Activated CD8-positive, alpha-beta memory T cell treated with anti-CD3 and anti-CD28 coated beads, Interleukin-2, amount 50 U/mL, for 24 hours (primary cell): ENCODE data around the gene ACSL3.

Source experiments
- DNase-seq: peaks from one replicate; pipeline ENCODE4 v3.0.0-alpha.2; 2020; ENCODE audit errors: extremely low read depth

ACSL3 gene

DNA sequence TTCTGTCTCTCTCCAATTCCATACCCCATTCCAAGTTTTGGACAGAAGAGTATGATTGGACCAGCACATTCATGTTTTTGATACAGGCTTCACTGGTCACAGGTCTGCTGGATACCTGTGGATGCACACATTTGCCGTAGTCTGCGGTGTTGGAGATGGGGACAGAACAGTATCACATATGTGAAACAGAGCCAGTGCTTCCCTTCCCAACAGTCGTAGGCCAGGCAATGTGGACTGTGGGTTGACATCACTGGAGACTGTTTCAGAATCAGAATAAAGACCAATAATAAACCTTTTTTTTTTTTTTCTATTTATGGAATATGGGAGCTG lies 18.7 kb downstream of the ACSL3 start:
- DNase-seq = no peak

DNA sequence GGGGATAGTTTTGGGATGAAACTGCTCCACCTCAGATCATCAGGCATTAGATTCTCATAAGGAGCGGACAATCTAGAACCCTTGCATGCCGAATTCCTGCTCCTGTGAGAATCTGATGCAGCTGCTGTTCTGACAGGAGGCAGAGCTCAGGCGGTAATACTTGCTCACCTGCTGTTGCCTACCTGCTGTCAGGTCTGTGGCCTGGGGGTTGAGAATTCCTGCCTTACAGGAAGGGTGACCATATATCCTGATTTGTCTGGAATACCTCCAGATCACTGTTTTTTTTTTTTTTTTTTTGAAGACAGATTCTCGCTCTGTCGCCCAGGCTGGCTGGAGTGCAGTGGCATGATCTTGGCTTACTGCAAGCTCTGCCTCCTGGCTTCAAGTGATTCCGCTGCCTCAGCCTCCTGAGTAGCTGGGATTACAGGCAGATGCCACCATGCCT lies 21.7 kb downstream of the ACSL3 start:
- no peak for DNase-seq

DNA sequence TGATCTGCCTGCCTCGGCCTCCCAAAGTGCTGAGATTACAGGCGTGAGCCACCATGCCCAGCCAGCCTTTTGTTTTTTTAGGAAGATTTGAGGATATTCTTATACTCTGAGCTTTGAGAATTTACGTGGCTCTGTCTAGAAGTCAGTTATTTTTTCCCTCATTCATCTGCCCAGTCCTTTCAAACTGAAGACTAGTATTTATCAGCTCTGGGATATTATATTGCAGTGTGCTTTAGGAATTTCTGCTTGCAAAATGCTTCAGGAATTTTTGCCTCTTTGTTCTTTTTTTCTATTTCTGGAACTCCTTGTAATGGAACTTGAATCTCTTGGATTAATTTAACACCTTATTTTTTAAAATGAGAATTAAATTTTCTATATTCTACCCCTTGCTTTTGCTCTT lies 22.6 kb downstream of the ACSL3 start:
- DNase-seq = no peak

DNA sequence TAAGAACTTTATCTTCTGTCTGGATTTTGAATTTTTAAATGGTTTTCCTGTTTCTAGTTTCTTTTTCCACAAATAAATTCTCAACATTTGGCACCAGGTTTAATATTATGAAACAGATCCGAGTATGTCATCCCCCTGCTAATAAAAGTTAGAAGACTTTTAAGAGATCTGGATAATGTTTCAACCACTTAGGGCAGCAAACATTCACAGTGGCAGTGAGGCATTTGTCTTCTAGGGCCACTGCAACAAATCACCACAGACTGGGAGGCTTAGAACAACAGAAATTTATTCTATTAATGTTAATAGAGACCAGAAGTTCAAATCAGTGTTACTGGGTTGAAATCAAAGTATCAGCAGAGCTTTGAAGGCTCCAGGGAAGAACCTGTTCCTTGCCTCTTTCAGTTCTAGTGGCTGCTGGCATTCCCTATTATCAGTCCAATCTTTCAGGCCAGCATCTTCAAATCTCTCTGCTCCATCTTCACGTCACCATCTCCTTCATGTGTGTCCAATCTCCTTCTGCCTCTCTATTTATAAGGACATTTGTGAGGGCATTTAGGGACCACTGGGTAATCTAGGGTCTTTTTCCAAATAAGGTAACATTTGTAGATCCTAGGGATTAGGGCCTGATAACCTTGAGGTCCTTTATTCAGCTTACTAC lies 23.4 kb downstream of the ACSL3 start:
- DNase-seq = no peak

DNA sequence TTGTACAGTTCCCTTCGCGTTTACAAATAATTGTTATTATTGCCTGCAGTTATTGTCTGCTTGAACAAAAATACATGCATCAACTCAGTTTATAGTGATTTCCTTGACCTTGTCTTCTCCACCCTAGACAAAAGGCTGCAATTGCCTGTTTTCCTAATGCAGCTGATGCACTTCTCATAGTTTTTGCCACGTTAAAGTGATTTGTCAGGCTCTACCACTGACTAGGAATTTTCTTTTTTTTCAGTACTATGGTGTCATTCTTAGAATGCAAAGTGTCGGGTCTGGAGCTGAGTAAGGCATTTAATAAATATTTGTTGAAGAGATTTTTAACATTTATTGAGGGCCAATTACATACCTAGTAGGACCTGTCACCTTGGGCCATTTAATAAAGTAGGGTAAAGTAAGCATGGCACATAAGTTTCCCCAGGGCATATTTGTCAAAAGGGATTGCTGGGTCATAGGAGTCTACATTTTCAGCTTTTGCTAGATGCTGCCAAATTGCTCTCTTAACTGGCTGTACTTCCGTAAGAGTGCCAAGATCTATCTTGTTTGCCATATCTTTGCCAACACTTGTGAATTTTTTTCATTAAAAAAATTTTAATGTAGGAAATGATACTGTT lies 24.1 kb downstream of the ACSL3 start:
- no peak for DNase-seq

DNA sequence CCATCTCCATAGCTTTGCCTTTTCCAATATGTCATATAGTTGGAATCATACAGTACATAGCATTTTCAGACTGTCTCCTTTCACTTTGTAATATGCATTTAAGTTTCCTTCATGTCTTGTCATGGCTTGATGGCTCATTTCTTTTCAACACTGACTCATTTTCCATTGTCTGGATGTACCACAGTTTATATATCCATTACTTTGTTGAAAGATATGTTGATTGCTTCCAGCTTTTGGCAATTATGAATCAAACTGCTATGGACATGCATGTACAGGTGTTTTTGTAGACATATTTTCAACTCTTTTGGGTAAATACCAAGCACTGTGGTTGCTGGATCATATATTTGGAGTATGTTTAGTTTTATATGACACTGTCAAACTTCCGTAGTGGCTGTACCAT lies 26.3 kb downstream of the ACSL3 start:
- DNase-seq = no peak

DNA sequence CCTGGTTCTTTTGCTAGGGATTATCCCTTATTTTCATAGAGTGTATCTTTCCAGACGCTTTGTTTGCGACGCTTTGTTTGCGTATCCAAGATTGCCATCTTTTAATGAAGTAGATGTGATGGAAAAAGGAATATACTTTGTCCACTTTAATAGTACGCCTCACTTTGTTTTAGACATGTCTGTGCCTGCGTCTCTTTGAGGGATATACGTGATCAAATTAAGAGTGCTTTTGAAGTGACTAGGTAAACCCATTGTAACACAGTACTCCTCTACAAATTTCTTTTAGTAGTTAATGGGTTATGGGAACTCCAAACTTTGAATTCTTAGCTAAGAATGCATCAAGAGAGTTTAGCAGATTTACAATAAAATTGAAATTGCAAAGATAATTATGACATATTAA lies 27.9 kb downstream of the ACSL3 start:
- no peak for DNase-seq

DNA sequence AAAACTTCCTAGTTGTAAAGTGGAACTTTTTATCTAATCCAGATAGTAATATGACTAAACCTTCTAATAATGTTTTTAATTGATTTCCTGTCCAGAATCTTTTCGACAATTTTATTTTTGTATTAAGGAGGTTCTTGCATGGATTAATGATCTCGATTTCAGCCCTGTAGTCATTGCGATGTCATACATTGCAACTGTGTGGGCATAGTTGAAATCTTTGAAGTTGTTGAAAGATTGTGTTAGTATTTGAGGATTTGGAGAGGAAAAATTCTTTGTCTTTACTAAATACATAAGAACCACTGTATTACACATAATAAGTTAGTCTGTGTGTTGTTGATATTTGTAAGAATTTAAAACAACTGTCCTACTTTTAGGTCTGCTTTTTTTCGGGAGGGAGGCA lies 31.1 kb downstream of the ACSL3 start:
- no peak for DNase-seq

DNA sequence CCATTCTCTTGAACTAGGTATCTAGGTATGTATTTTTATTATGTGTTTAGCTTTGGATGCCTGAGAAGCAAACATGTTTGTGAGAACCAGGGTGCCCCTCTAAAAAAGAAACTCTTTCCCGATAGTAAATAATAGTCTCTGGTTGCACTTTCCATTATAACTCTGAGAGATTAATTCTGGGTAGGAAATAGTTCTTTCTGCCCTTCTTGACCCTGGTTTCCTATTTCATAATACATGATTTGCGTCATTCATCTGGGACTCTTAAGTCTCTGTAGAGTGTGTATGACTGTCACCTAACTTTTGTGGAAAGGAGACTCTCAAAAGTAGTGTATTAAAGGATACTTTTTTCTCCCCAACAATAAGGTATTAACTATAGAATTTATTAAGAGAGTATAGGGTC lies 31.5 kb downstream of the ACSL3 start:
- DNase-seq = no peak

DNA sequence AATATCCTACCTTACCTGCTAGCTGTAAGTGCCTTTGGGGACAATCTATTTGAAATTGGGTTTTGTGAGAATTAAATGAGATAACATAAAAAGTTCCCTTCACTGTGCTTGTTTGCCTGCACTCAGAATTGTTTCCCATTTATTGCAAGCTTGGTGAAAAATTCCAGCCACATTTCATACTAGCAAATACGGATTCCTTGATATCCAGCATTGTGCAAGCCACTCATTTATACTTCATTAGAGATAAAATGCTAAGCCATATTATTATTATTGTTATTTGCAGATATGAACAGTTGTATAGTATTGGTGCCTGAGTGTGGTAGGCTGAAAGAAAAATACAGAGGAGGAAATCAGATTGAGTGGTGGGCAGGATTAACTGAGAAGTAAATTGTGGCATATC lies 31.9 kb downstream of the ACSL3 start:
- DNase-seq = no peak

DNA sequence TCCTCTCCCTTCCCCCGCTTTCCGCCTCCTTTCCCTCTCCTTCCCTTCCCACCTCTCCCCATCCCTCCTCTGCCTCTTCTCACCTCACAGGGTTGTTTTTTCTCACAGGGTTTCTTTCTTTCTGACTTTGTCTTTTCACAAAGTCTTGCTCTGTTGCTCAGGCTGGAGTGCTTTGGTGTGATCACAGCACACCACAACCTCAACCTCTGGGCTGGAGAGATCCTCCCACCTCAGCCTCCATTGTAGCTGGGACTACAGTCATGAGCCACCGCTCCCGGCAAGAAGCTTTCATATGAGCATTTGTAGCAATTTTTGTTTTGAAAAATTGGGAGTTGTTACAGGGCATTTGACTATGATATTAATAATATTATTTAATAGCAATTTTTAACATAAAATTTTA lies 32.9 kb downstream of the ACSL3 start:
- no peak for DNase-seq

DNA sequence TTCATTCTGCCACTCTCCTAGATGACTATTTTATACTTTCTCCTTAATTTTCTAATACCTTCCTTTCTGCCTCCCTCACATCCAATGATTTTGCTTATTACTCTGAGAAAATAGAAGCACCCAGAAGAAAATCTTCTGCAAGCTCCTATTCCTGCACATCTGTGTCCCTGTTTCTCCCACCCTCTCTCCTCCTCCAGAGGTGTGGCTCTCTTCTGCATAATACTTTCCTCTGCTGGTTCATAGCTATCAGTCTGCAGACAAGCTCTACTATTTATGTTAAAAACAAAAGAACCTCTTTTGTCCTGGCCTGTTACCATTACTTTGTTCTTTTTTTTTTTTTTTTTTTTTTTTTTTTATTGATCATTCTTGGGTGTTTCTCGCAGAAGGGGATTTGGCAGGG lies 34.3 kb downstream of the ACSL3 start:
- DNase-seq = no peak

DNA sequence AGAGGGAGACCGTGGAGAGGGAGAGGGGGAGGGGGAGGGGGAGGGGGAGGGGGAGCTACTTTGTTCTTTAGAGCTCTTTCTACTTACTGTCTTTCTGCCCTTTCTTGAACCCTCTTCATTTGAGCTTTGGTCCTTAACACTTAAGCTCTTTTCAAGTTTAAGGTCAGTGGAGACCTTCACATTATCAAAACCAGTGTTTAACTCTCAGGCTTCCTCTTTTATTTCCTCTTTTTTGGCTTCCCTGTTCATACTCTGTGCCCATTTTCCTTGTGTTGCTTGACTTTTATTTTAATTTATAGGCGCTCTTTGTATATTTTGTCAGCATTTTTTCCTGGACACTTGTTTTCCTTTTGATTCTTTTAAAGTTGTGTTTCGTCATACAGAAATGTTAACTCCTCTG lies 37.1 kb downstream of the ACSL3 start:
- no peak for DNase-seq

DNA sequence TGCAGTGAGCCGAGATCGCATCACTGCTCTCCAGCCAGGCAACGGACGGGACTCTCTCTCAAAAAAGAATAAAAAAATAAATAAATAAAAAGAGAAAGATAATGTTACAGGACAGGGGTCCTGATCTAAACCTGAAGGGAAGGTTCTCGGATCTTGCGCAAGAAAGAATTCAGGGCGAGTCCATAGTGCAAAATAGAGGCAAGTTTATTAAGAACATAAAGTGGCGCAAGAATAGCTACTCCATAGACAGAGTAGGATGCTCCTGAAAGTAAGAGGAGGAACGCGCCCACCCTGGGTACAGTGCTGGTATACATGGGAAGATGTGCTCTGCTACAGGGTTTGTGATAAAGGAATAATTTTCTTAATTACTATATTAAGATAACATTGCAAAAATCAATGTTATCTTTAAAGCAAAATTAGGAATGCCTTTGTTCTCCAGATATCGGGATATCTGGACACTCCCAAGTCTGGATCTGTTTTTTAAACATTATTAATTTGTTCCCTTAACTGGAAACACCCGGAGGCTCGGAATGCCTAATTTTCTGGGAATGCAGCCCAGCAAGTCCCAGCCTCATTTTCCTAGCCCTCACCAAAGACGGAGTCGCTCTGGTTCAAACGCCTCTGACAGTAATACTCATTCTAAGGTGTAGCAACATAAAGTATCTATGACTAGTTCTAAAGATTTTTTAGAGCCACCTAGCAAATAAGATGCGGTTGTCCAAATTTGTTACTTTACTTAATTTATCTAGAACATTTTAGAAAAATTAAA lies 38.8 kb downstream of the ACSL3 start:
- no peak for DNase-seq

DNA sequence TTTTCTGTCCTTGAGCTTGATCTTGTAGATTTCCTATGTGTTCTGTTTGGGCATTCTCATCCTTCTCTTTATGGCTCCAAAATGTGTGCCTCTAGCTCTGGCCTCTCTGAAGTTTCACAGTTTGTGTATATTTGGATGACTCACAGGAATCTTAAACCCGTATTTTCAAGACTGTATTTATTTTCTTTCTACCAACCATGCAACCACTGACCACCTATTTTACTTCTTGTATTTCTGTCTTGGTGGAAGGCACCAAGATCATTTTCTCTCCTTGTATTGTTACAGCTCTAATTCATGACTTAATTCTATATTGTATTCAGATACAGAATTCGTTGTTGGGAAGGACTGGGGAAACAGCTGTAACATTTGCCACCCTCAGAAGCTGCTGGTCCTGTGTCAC lies 39.5 kb downstream of the ACSL3 start:
- no peak for DNase-seq

DNA sequence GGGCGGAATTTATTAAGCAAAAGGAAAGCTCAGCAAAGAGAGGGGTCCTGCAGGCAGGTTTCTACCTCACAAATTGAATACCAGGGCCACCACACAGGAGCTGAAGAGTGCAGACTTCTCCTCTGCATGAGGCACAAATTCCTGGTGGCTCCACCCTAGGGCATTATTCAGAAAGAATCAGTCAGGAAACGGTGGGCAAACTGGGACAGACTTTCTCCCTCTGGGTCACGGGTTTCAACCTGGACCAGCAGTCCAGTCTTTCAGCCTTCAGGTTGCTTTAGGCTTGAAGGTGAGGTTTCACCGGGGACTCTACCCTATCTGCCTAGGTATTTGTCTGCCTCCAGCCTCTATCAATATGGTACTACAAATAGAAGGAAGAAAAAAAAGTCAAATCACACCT lies 41.8 kb downstream of the ACSL3 start:
- no peak for DNase-seq

DNA sequence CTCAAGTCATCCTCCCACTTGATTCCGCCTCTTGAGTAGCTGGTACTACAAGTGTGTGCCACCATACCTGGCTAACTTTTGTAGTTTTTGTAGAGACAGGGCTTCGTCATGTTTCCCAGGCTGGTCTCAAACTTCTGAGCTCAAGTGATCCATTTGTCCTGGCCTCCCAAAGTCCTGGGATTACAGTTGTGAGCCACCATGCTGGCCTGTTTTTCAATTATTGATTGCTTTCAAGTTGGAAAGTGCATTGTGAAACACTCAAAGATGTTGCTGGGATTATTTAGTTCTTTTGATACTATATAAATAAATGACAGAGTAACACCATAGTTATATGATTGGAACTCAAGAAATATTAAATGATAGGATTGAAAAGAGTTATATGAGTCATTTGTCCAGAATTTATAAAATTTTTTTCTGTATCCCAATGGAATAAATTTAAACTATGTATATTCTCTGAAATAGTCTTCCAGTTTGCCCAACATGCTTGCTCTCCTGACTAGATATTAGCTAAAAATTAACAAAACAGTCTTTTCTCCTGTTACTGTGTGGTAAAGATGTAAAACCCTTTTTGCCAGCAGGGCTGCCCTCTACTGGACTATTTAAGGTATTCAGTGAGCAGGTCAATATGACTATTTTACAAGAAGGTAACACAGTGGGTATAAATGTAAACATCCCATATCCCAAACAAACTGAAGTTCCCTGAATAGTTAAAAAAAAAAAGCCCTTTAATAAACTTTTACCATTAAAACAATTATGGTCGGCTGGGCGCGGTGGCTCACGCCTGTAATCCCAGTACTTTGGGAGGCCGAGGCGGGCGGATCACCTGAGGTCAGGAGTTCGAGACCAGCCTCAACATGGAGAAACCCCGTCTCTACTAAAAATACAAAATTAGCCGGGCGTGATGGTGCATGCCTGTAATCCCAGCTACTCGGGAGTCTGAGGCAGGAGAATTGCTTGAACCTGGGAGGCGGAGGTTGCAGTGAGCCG lies 42.7 kb downstream of the ACSL3 start:
- DNase-seq = no peak

DNA sequence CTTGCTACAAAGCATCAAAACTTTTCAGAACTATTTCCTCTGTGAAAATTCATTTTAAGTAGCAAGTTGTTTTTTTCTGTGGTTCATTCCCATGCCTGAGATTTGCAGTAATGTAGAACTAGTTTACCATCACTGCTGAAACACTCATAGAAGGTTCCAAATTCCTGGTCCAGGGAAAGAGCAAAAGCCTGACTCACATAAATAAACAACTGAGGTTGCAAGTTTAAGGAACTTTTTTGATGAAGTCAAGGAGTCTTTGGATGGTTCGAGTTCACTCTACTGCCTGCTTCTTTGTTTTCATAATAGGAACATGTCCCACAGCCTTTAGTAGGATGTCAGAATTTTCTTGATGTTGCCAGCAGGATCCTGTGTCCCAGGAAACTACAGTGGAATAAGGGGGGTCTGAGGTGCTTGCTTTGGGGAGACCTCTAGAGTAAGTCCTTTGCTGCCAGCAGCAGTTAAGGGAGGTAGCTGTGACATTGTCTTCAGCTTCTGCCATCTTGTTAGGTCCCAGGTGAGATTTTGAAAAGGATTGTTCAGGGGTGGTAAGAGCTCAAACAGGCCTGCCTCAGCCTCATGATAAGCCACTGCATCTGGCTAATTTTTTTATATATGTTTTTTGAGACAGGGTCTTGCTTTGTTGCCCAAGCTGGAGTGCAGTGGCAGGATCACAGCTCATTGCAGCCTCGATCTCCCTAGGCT lies 43.9 kb downstream of the ACSL3 start:
- no peak for DNase-seq

DNA sequence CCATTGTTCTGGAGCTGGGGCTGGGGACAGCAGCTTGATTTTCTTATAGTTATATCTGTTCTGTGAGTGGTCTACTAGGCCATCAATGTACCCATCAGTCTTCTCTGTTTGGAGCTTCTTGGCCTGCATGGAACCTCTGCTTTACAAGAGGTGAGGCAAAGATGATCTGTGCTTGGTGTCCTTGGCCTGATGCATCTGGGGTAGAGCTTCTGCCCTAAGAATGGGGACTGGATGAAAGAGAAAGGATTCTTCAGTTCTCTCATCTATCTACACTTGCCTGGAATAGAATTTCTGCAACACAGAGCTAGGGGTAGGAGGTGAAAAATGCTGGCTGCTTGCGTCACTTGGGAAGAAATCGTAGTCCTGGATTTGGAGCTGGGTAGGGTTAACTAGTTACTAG lies 46.2 kb downstream of the ACSL3 start:
- DNase-seq = no peak

DNA sequence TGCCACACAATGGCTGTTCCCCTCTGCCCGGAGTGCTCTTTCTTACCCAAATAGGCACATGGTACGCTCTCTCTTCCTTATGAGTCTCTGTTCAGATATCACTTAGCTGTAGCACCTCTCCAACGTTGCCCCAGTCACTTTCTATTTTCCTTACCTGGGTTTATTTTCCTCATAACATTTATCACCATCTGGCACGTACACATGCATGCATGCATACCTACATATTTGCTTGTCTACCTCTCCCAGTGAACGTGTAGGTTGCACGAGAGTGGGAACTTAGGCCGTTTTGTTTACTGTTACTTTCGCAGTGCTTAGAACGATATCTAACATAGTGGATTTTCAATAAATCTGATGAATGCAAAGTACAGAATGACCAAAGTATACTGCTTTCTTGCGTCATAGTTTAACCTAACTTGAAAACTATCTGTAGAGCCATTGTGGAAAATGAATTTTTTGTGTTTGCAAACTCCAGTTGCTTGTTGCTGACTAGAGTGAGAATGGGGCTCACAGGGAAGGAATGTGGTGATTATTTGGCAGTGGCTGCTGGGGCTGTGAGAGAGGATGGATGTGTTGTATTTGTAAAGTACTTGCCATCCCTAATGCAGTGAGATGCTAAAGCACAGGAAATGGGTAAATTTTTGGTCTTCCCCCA lies 47.1 kb downstream of the ACSL3 start:
- DNase-seq = no peak

DNA sequence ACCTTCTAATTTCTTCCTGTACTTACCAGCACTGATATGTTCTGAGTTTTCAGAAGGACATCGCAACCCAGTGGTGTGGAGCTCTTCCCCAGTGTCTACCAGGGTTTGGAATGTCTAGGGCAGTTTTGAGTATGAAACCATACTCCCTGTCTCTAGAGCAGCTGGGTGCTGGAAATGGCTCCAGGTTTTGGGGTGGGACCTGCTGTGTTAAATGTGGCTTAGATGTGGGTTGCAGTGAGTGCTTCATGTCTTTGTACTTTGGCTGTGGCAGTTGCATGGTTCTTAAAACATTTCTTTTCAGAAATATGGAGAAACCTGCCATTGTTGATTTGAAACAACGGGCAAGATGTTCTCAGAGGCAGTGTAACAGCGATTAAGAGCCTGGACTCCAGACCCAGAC lies 48.5 kb downstream of the ACSL3 start:
- DNase-seq = no peak
